ENCODE results near the gene ZNF777. TPM values are rescaled to one million over a fixed set of nuclear protein-coding genes. Genes with fewer than 3 reads are reported as not detected.

Gene ZNF777
- total RNA-seq, result 3.6 and 4.1 TPM in 2 replicates
- 4.9 and 7.4 TPM in 2 replicates for polyA plus RNA-seq
- 7.6 and 10.6 TPM in 2 replicates for polyA plus RNA-seq (2012)
- 3.4 and 4.5 TPM in 2 replicates for polyA minus RNA-seq (ENCODE audit: low replicate concordance)

GRCh38 chr7:149460493-149461277 is at the start of gene ZNF777:
Gene ZNF777 (minus strand): TSS chr7:149461062. CDS start chr7:149456022, 5,040 bp downstream.
- peak; percentile 34 to 43 for TF ChIP-seq CTCF (conservative IDR thresholded peaks at IDR 0.05 in 1 of 2, IDR thresholded peaks at IDR 0.05 in 1 of 2; ENCODE audit: low read depth in 1 of 2, low read length in 2 of 2)
- TF ChIP-seq EZH2 (IDR thresholded peaks at IDR 0.05; ENCODE audit: low read length, missing control alignments), result no peak
- H3K4me1 ChIP-seq (ENCODE audit: control insufficient read depth, extremely low read depth, insufficient read depth, low read length), result no peaks in the 10 kb centered on the region
- peak within 1 kb of the TSS; percentile 64 for H2AFZ ChIP-seq (ENCODE audit: low read length)
- H3K9ac ChIP-seq (ENCODE audit: insufficient read depth, low read length), result peak within 1 kb of the TSS; percentile 76
- H4K20me1 ChIP-seq (ENCODE audit: control insufficient read depth, extremely low read depth, insufficient read depth, low read length), result no peaks in the 10 kb centered on the region
- peak within 1 kb of the TSS; percentile 40 to 75 (median 62) for H3K4me3 ChIP-seq (replicated peaks in 1 of 4; ENCODE audit: control extremely low read depth in 1 of 4, insufficient read depth in 1 of 4, low read depth in 3 of 4, low read length in 4 of 4)
- no peaks in the 10 kb centered on the region for H3K27me3 ChIP-seq (ENCODE audit: control insufficient read depth, insufficient read depth, low read length)
- H3K27ac ChIP-seq (ENCODE audit: insufficient read depth, low read length), result peak within 1 kb of the TSS; percentile 53
- H3K9me3 ChIP-seq (ENCODE audit: control insufficient read depth, insufficient read depth, low read depth, low read length), result no peaks in the 10 kb centered on the region
- H3K4me2 ChIP-seq (ENCODE audit: extremely low read depth, insufficient read depth, low read length), result peak within 1 kb of the TSS; percentile 79
- DNase-seq (ENCODE audit: low read depth in 2 of 2), result peak; percentile 88 to 89
- H3K36me3 ChIP-seq (ENCODE audit: control insufficient read depth, insufficient read depth, low read length), result no peaks in the 10 kb centered on the region
- peaks cover 33% of the 10 kb centered on the region for H3K79me2 ChIP-seq (ENCODE audit: control insufficient read depth, insufficient read depth, low read length)

- TF ChIP-seq EZH2 (IDR thresholded peaks at IDR 0.05; ENCODE audit: low read length, missing control alignments) (no peak), CTCF (conservative IDR thresholded peaks at IDR 0.05 in 1 of 2, IDR thresholded peaks at IDR 0.05 in 1 of 2; ENCODE audit: low read depth in 1 of 2, low read length in 2 of 2) (no peak)
- no peaks in the 10 kb centered on the region for H4K20me1 ChIP-seq (ENCODE audit: control insufficient read depth, extremely low read depth, insufficient read depth, low read length)
- no peaks in the 10 kb centered on the region for H3K27me3 ChIP-seq (ENCODE audit: control insufficient read depth, insufficient read depth, low read length)
- no peak overlapping the region for H3K4me3 ChIP-seq (replicated peaks in 1 of 4; ENCODE audit: control extremely low read depth in 1 of 4, insufficient read depth in 1 of 4, low read depth in 3 of 4, low read length in 4 of 4)
- H3K4me2 ChIP-seq (ENCODE audit: extremely low read depth, insufficient read depth, low read length), result no peak overlapping the region
- H3K9me3 ChIP-seq (ENCODE audit: control insufficient read depth, insufficient read depth, low read depth, low read length), result no peaks in the 10 kb centered on the region
- H3K27ac ChIP-seq (ENCODE audit: insufficient read depth, low read length), result no peak overlapping the region
- no peak overlapping the region for H3K9ac ChIP-seq (ENCODE audit: insufficient read depth, low read length)
- H3K36me3 ChIP-seq (ENCODE audit: control insufficient read depth, insufficient read depth, low read length), result no peaks in the 10 kb centered on the region
- H3K4me1 ChIP-seq (ENCODE audit: control insufficient read depth, extremely low read depth, insufficient read depth, low read length), result no peaks in the 10 kb centered on the region
- no peak for DNase-seq (ENCODE audit: low read depth in 2 of 2)
- H2AFZ ChIP-seq (ENCODE audit: low read length), result no peak overlapping the region
- H3K79me2 ChIP-seq (ENCODE audit: control insufficient read depth, insufficient read depth, low read length), result no peaks in the 10 kb centered on the region
These were observed 49.4 kb upstream of the ZNF777 start for GRCh38 chr7:149510248-149510647.

- H3K9me3 ChIP-seq (ENCODE audit: control insufficient read depth, insufficient read depth, low read depth, low read length), result no peaks in the 10 kb centered on the region
- H3K27ac ChIP-seq (ENCODE audit: insufficient read depth, low read length), result no peak overlapping the region
- no peak overlapping the region for H3K4me3 ChIP-seq (replicated peaks in 1 of 4; ENCODE audit: control extremely low read depth in 1 of 4, insufficient read depth in 1 of 4, low read depth in 3 of 4, low read length in 4 of 4)
- no peaks in the 10 kb centered on the region for H4K20me1 ChIP-seq (ENCODE audit: control insufficient read depth, extremely low read depth, insufficient read depth, low read length)
- no peaks in the 10 kb centered on the region for H3K4me1 ChIP-seq (ENCODE audit: control insufficient read depth, extremely low read depth, insufficient read depth, low read length)
- H3K79me2 ChIP-seq (ENCODE audit: control insufficient read depth, insufficient read depth, low read length), result no peaks in the 10 kb centered on the region
- no peaks in the 10 kb centered on the region for H3K27me3 ChIP-seq (ENCODE audit: control insufficient read depth, insufficient read depth, low read length)
- no peaks in the 10 kb centered on the region for H3K36me3 ChIP-seq (ENCODE audit: control insufficient read depth, insufficient read depth, low read length)
- TF ChIP-seq CTCF (conservative IDR thresholded peaks at IDR 0.05 in 1 of 2, IDR thresholded peaks at IDR 0.05 in 1 of 2; ENCODE audit: low read depth in 1 of 2, low read length in 2 of 2) (no peak), EZH2 (IDR thresholded peaks at IDR 0.05; ENCODE audit: low read length, missing control alignments) (no peak)
- no peak overlapping the region for H3K4me2 ChIP-seq (ENCODE audit: extremely low read depth, insufficient read depth, low read length)
- no peak for DNase-seq (ENCODE audit: low read depth in 2 of 2)
- no peak overlapping the region for H3K9ac ChIP-seq (ENCODE audit: insufficient read depth, low read length)
- H2AFZ ChIP-seq (ENCODE audit: low read length), result no peak overlapping the region
These were observed 48.9 kb upstream of the ZNF777 start for GRCh38 chr7:149509774-149510173.

Measured in fibroblast of lung (primary cell).